ENCODE data around the gene MBL2.

MBL2 gene

DNA sequence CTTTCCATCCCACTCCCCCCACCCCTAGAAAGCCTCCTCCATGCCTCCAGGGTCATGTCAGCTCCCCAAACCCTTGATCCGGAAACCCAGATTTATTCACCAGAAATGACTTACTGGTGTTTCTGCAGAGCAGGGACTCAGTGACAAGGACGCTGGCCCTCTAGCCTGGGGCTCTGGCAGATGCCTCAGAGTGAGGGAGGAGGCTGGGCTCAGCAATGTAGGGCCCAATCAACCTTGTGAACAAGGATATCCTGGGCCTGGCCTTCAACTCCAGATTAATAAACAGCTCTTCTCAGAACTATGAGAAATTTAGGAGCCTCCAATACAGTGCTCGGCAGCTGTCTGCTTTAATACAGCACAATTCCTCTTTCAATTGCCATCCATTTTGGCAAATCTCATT, at the start of gene MBL2:
TSS of gene MBL2 (minus strand) at position 162 of the 400 bp plus-strand sequence. CDS start 1,149 bp downstream, outside the sequence.
- DNase-seq (ENCODE audit: low read depth, low spot score): no peak

DNA sequence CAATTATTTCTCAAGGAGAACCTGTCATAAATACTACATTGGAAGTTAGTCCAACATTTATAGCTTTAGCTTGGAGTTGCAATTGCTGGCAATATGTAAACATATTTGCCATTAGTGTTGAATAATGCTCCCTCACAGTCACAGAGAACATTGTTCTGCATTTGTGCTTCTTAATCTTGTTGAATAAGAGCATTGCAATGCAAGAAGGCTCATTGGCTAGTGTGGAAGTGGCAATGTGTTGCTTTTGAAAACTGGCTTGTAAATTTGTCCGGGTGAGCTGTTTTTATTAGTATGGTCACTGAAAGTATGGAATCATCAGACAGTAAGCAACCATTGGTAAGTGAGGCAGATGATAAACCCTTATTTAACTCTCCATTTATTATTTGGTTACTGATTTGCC, 47.7 kb upstream of the MBL2 start:
- DNase-seq (ENCODE audit: low read depth, low spot score): no peak

DNA sequence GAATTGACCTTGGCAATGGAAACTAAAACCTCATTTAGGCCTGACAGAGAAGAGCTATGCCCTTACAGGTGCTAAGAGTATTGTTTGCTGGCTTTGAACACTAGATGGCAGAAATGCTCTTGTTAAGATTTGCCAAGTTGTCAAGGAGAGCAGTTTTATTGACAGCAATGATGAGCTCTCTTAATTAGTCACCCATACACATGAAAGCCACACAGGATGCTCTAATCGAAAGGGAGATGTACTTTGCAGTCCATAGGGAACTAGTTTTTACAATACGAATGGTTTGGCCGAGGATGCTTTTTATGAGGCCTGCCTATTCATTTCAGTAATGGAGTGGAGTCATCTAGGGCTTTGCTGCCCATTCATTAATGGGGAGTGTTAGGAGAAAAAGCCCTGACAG, 45.4 kb upstream of the MBL2 start:
- DNase-seq (ENCODE audit: low read depth, low spot score): no peak

DNA sequence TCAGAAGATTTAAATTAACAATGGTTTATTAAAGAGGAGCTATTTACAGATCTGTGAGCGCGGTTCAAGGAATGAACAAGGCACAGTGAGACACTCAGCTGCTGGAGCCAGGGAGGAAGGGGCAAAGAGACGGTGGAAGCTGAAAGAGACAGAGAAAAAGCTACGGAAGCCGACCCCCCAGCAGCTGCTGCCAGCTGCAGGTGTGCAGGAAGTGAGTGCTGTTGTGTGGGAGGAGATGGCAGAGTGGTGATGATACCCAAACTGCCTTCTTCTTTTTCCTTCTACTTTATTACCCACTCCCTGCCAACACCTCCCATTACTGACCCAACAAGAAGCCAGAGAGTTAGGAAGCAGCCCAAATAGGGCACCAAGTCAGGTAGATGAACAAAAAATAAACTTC, 41.9 kb upstream of the MBL2 start:
- no peak for DNase-seq (ENCODE audit: low read depth, low spot score)

DNA sequence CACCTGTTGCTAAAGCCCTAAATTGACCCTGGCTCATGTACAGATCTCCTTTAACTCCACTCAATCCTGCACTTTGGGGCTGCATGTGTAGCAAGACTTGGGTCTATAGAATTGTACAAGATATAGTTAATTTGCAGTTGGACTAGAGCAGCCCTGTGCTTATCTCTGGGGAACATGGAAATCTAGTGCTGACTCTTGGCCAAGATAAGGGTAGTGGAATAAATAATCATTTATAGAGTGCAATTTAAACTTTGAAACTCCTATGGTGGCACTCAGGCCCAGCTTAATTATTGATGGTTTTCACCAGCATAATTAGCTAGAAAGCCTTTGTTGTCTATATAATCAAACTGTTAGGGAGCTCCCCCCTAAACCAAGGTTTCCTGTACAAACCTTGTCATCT, 39.2 kb upstream of the MBL2 start:
- no peak for DNase-seq (ENCODE audit: low read depth, low spot score)

DNA sequence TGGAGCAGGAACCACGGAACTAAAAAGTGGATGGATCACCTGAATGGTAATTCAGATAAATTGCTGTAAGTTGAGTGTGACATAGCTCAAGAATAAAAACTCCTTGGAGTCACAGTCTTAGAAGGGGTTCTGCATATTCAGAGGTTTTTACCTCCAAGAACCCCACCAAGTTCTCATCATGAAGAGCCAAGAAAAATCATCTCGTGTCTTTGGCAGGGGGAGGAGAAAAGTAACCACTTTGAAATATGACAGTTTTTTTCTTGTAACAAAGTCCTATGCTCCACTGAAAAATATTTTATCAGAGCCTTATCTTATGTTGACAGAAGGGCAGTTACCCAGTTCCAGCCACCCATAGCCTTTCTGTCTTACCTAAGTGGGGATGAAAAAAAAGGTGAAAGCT, 38.2 kb upstream of the MBL2 start:
- no peak for DNase-seq (ENCODE audit: low read depth, low spot score)

DNA sequence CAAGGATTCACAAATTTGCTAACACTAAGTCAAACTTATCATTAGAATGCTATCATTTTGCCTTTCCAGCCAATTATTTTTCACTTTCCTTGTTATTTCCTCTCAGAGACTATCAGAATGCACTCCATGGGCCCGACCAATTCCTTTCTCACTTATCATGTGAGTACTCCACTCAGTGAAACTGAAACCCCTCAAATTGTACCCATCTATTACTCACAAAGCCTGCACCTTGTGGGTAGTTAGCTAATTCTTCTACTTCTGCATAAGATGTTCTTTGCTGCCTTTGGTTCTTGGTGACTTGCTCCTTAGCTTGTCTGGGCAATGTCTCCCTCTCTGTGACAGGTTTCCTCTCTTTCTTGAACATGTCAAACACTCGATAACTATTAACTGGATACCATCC, 35.2 kb upstream of the MBL2 start:
- no peak for DNase-seq (ENCODE audit: low read depth, low spot score)

DNA sequence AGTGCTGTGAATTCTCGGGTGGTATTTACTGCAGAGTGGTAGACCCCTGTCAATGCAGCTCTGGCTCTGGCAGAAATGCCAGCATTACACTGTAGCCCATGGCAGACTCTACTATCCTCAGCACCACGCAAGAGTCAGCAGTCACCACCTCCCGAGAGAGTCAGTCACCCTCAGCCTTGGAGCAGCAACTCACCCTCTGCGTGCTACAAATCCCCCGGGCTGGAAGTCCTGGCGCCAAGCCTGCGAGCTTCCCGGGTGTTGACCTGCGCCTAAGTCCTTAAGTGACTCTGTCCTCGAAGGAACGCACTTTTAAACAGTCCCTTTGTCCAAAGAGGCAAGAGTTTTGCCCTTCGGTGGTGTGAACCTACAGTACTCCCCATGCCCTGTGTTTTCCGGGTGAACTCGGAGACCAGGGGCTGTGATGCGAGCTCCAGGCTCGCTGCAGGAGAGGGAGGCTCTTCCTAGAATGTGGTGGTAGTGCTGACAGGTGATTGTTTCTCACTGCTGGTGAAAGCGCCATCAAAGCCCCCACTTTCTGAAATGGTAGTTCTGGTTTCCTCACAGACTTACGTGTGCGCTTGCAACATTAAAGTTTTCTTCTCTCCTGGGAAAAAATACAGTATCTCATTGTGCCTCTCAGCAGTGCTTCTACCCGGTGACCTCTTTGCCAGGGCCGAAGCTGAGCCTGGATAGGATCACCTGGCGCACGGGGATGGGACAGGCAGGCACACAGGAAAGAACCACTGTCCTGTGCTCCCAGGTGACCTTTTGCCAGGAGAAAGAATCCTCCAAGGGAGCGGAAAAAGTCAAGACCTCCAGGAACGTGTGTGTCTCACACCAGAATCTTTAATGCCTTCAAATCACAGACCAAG, 33.1 kb upstream of the MBL2 start:
- no peak for DNase-seq (ENCODE audit: low read depth, low spot score)

DNA sequence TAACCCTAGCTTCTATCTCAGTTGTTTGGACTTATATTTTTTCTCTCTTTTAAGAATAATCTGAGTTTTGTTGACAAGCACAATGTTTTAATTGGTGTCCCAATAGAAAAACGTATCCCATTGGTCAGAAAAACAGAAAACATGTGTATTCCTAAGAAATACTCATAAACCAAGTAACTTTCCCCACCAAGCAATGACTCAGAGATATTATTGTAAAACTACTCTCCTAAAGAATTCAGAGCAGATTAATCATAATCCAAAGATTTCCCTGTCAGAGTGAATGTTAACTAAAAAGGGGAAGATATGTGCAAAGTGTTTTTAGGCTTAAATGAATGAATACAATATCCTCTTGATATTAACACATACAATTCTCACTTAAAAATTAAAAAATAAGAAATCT, 29.4 kb upstream of the MBL2 start:
- no peak for DNase-seq (ENCODE audit: low read depth, low spot score)

DNA sequence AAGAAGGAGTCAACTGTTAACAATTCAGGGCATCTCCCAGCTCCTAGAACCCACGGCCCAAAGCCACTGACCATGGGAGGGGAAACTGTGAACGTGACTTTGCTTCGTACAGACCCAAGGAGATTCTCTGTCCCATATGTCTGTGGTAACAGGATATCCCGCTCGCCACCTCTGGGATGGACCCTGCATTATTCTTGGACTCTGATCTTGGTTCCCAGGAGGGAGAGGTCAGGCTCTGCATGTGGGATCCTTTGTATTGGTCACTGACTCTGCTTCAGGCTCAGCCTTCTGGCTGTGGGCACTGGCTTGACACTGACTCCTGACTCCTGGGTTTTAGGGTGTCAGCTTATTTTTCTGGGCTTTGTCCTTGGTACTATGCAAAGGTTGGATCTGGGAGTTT, 13.5 kb upstream of the MBL2 start:
- no peak for DNase-seq (ENCODE audit: low read depth, low spot score)

DNA sequence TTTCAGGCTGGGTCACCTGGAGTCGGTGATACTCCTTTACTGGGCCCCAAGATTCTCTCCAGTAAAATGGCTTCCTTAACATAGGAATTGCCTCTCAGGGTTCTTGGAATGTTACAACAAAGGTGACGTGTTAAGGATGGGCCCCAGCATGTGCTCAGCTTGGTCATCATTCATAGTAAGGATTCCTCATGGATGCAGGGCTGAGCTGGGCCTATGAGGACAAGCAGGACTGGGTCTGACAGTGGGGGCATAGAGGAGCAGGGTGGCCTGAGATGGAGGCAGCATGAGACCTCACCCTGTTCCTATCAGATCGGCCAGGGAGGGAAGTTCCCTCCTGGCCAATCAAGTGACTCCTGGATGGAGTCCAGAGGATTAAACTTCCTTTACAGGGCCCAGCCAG, 12.8 kb upstream of the MBL2 start:
- DNase-seq (ENCODE audit: low read depth, low spot score): no peak

DNA sequence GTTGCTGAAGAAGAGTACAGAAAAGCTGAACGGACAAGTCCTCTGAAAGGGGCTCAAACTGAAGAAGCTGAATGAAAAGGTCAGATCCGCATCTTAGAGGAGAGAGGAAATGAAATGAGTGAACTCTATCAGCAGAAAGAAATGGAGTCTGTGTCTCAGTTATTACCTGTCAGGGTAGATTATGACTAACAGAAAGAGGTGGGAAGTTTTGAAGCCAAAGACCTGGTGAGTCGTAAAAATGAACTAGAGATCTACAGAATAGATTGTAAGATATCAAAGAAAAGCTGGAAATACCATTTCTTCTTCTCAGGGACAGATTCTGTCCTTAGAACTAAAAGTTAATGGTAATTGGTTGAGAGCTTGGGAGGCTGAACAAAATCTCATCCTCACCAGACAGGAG, 11.1 kb upstream of the MBL2 start:
- no peak for DNase-seq (ENCODE audit: low read depth, low spot score)

DNA sequence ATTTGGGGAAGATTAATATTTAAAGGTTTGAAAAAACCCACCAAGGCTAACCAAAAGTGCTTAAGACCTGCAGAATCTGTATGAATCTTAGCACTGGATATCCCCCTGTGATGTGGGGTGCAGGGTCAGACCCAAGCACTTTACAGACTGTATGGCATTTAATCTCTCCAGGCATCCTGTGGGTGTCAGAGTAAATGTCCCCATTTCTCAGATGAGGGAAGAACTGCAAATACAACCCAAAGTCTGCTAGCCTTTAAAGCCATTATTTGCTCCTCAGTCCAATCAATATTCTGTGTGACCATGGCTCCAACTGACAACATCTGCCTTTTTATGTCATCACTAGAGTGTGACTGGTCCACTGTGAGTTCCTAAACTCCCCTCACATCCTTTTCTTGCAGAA, 10.0 kb upstream of the MBL2 start:
- DNase-seq (ENCODE audit: low read depth, low spot score): no peak

DNA sequence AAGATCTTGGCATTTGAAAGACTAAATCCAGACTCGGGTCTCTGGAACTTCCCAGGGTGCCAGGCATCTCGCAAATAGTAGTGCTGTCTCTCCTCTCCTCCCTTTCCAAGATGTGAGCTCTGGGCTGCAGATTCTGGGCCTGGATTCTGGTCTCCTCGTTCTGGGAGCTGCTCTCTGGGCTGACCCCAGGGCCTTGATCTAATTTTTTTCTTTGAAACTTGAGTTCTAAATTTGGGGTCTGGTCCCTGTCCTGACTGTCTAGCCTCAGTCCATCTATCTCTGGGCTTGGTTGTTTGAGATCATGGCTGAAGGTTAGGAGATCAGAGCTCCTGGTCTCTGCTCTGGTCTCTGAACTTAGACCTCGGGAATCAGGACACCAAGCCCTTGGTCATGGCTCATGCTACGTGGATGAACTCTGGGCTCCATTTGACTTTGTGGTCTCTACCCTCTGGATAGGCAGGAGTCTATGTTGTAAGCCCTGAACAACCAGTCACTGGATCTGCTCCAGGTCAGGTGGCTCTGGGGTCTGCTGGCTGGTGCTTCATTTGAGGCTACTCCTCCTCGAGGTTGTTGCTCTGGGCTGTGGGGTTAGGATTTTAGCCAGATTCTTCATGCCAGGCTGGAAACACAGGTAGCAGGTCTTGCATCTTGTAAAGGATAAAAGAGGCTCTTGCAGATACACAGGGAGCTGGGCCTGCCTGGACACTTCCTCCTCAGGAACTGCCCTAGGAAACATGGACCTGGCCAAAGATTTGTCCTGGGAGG, 8.0 kb upstream of the MBL2 start:
- DNase-seq (ENCODE audit: low read depth, low spot score): no peak

DNA sequence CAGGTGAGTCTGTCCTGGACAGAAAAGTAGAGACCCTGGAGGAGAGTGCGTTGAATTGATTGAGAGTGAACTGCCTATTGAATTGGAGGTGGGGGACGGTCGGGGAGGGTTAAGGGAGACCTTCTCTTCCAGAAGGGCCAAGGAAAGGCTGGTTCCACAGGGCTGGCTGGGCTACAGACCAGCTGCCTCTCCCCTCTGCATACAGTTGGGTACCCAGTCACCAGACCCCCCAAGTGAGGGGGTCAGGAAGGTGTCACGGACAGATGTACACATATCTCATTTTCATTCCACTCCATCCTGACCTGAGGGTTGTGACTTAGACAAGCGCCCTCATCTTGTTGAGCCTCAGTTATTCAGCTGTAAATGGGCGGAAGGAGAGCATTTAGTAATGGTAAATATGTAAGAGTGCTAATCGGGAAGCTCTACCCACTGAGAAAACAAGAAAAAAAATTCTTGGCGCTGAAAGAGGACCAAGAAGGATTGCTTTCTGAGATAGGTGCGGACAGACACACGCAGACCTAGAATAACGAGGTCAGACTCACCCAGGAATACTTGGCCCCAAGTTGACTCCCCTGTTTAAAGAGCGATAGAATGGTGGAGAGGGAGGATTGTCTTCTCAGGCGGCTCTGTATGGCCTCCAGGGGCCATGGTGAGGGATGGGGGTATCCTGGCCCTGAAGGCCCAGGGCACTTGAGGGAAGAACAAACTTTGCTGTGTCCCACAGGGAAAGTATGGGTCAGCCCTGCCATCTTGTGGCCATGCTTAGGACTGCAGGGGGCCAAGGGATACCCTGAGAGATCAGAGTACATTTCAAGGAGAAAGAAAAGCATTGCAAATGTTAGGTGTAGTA, 7.2 kb upstream of the MBL2 start:
- no peak for DNase-seq (ENCODE audit: low read depth, low spot score)

DNA sequence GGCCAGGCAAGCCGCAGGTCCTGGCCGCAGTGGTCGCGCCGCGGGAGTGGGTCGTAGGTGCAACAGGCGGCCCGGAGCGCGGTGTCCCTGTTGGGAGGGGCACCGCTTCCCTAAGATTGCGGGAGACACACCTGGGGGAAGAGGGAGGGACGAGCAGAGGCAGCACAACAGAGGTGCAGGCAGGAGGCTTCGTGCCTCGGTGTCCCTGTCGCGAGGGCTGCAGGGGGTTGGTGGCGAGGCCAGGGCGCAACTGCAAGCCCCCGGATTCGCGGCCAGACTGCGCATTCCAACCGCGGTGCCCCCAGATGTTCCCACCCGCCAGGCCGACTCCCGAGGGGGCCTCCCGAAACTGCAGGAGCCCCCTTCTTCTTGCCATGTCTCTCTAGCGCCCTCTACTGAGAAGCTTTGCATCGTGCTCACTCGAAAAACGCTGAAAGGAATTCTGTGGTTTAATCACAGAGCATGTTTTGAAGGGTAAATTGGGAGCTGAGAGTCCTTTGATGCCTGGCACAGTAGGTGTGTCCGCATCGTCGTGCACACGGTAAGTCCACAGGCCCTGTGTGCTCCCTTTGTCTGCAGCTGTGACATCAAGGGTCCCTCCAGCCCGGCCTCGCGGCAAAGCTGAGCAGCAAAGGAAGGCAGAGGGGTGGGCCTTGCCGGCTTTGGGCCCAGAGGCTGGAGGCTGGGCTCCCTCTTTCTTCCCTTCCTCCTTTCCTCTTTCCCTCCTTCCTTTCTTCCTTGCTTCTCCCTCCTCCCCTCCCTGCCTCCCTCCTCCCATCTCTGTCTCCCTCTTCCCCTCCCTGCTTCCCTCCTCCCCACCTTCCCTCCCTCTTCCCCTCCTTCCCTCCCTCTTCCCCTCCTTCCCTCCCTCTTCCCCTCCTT, 6.2 kb upstream of the MBL2 start:
- DNase-seq (ENCODE audit: low read depth, low spot score): no peak

DNA sequence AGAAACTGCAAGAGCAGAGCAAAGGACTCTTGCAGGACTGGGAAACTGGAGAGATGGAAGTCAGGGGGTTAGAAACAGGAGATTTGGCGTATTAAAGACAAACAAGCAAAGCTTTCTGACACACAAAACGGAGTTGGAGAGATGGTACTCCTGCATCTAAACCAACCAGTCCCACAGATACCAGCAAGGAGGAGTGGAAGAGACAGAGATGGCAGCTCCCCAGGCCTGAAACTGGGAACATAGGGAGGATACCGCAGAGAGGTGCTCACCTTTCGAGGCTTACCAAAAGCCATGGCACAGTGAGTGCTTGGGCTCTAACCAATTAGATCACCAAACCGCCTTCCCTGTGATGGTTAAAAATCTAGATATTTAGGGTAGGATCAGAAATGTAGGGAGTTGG, 4.8 kb upstream of the MBL2 start:
- no peak for DNase-seq (ENCODE audit: low read depth, low spot score)

DNA sequence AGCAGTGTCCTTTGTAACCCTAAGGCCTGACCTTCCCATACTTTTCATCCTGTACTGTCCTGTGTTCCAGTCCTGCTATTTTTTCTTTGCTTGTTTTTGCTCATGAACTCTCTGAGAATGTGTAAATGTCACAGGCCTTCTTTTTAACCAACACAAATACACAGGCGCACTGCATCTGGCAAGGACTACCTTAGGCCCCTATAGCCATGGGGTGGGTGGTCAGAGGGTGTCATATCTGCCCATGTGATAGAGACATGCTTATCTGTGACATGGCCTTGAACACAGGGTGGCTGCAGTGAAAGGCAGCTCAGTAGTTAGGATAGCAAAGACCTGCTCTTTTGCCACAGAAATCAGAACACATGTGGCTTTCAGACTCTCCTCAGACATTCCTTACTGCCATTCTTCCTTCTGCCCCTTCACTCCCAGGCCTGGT, 3.9 kb upstream of the MBL2 start:
- no peak for DNase-seq (ENCODE audit: low read depth, low spot score)

DNA sequence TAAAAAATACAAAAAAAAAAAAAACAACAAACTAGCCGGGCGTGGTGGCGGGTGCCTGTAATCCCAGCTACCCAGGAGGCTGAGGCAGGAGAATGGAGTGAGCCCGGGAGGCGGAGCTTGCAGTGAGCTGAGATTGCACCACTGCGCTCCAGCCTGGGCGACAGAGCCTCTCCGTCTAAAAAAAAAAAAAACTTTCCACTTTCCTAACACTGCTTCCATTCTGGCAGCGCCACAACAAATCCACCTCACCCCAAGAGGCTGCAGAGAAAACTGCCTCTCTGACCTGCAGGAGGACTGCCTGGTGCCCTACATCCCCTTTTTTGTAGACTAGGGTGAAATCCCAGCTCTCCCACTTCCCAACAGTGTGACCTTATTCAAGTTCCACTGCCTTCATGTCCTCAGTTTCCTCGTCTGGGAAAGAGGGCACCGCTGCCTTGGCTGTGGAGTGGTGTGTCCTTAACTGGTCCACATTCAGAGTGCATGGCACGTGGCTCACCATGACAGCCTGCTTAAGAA, 2.6 kb upstream of the MBL2 start:
- no peak for DNase-seq (ENCODE audit: low read depth, low spot score)

DNA sequence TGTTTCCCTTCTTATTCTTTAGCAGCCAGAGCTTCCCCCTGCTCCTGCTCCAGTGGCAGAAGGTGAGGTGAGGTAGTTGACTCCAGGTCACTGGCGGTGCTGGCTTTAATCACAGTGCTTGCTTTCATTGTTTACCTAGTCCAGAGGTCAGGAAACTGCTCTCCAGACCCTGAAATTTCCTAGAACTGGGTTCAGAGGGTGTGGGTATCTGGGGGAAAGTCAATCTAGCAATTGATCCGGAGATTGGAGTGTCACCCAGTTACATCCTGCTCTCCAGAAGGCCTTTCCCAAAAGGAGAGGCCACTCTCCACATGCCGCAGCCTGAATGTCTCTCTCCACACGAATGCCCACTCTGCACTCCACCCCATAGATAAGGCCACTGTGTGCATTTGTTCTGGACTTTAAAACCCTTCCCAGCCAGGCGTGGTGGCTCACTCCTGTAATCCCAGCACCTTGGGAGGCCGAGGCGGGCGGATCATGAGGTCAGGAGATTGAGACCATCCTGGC, 2.1 kb upstream of the MBL2 start:
- DNase-seq (ENCODE audit: low read depth, low spot score): no peak

DNA sequence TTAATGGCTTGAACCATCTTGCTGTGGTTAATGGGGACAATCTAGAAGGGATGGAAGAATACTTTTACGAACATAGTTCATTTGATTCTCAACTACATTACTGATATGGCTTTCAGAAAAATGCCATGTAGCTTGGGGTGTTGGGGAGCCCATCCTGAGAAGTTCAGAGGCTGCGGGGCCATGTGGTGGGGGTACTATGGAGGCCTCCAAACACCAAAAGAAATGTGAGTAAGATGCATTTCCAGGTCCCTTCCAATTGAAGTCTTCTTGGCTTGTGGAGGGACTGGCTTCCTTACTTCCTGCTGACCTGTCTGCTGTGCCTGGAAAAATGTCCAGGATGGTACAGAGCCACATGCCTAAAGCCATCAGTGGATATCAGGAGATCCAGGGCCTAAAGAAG, 1.6 kb upstream of the MBL2 start:
- no peak for DNase-seq (ENCODE audit: low read depth, low spot score)

All from activated naive CD8-positive, alpha-beta T cell treated with anti-CD3 and anti-CD28 coated beads, Interleukin-2, amount 50 U/mL, for 16 hours (primary cell).